Measurements from ENCODE around the gene PRKAR1B. TPM values are rescaled to one million over a fixed set of nuclear protein-coding genes. Genes with fewer than 3 reads are reported as not detected.

PRKAR1B gene
- total RNA-seq, 1 experiment from 2014 or later, result 51.7 TPM

DNA sequence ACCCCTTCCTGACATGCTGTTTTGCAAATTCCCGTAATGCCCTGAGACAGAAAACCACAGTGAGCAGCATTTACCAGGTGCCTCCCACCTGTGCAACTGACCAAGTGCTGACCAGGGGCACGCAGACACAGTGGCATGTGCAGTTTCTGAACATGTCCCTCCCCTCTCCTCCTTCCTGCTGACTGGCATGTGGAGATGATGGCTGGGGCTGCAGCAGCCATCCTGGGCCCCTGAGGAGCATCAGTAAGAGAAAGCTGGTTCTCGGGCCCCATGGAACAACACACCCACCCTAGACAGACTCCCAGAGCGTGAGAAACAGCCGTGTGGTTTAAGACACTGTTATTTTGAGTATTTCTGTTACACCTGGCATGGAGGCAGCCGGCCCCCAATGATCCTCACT is 141.2 kb downstream of the PRKAR1B start:
- POLR2A ChIA-PET (ENCODE audit: unreplicated experiment), result no interaction called here
- TF ChIP-seq EZH2 (IDR thresholded peaks at IDR 0.05; ENCODE audit: low read depth) (no peak), CTCF (conservative IDR thresholded peaks at IDR 0.05) (no peak)
- no TSS peak for BruUV-seq (replicated peaks)

GRCh38 chr7:585229-585711 is 141.8 kb downstream of the PRKAR1B start:
- ChIA-PET CTCF (no interaction called here), POLR2A (ENCODE audit: unreplicated experiment) (no interaction called here)
- TF ChIP-seq EZH2 (IDR thresholded peaks at IDR 0.05; ENCODE audit: low read depth) (no peak), CTCF (conservative IDR thresholded peaks at IDR 0.05) (no peak)
- Histone ChIP-seq H3K9me3 (ENCODE audit: insufficient read depth, low read depth) (no peaks in the 10 kb centered on the region), H3K4me3 (no peak overlapping the region), H3K4me1 (replicated peaks; ENCODE audit: insufficient read depth) (no peaks in the 10 kb centered on the region), H3F3A (ENCODE audit: insufficient read depth, low read depth) (peaks cover 15% of the 10 kb centered on the region; the same call in 1 of the 2 replicates), H3K4me2 (no peak overlapping the region), H3K36me3 (ENCODE audit: low read depth) (peaks cover 4% of the 10 kb centered on the region; the same call in 1 of the 2 replicates), H4K20me1 (ENCODE audit: insufficient read depth) (no peaks in the 10 kb centered on the region; the same call in 1 of the 2 replicates), H3K79me2 (ENCODE audit: low read depth) (no peaks in the 10 kb centered on the region), H3K9me2 (ENCODE audit: insufficient read depth) (no peaks in the 10 kb centered on the region), H3K27me3 (ENCODE audit: insufficient read depth, low read depth) (no peaks in the 10 kb centered on the region), H2AFZ (no peak overlapping the region), H3K27ac (no peak overlapping the region)
- no peak for DNase-seq
- BruUV-seq (replicated peaks), result no TSS peak
- intact Hi-C loops (cut with micrococcal nuclease; ENCODE audit: unreplicated experiment), result no loop called here

More for the DNA sequence above, 141.2 kb downstream of the PRKAR1B start:
- H3K27ac ChIP-seq, result no peak overlapping the region
- peaks cover 15% of the 10 kb centered on the region; the same call in 1 of the 2 replicates for H3F3A ChIP-seq (ENCODE audit: insufficient read depth, low read depth)
- H3K36me3 ChIP-seq (ENCODE audit: low read depth), result peaks cover 4% of the 10 kb centered on the region; the same call in 1 of the 2 replicates
- no peaks in the 10 kb centered on the region for H3K79me2 ChIP-seq (ENCODE audit: low read depth)
- no peak for DNase-seq
- CTCF ChIA-PET, result no interaction called here
- H3K4me2 ChIP-seq, result no peak overlapping the region
- H3K4me3 ChIP-seq, result no peak overlapping the region
- H2AFZ ChIP-seq, result no peak overlapping the region
- H3K27me3 ChIP-seq (ENCODE audit: insufficient read depth, low read depth), result no peaks in the 10 kb centered on the region
- no peaks in the 10 kb centered on the region for H3K9me3 ChIP-seq (ENCODE audit: insufficient read depth, low read depth)
- no peaks in the 10 kb centered on the region for H3K9me2 ChIP-seq (ENCODE audit: insufficient read depth)
- H4K20me1 ChIP-seq (ENCODE audit: insufficient read depth), result no peaks in the 10 kb centered on the region; the same call in 1 of the 2 replicates
- intact Hi-C loops (cut with micrococcal nuclease; ENCODE audit: unreplicated experiment), result no loop called here
- H3K4me1 ChIP-seq (replicated peaks; ENCODE audit: insufficient read depth), result no peaks in the 10 kb centered on the region

DNA sequence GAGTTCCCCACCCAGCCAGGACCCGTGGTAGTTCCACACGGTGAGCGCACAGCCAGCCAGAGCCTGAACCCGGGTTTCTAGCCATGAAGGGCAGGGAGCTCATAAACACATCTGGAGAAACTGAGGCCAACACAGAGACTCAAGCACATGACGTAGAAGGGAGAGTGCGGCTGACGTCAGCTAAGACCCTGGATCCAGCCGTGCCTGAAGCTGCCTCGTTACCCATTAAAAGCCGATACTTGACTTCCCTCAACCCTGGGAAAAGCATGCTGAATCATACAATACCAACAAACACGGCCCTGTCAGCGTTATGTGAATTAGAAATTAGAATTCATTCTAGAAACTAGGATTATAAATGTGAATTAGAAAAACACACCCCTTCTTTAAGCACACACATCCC is 142.3 kb downstream of the PRKAR1B start:
- H3K4me3 ChIP-seq, result no peak overlapping the region
- no peak overlapping the region for H3K4me2 ChIP-seq
- ChIA-PET CTCF (no interaction called here), POLR2A (ENCODE audit: unreplicated experiment) (no interaction called here)
- no TSS peak for BruUV-seq (replicated peaks)
- no peaks in the 10 kb centered on the region; the same call in 1 of the 2 replicates for H4K20me1 ChIP-seq (ENCODE audit: insufficient read depth)
- H3K79me2 ChIP-seq (ENCODE audit: low read depth), result no peaks in the 10 kb centered on the region
- H3K27ac ChIP-seq, result no peak overlapping the region
- no peak overlapping the region for H2AFZ ChIP-seq
- no peaks in the 10 kb centered on the region for H3K9me3 ChIP-seq (ENCODE audit: insufficient read depth, low read depth)
- H3K9me2 ChIP-seq (ENCODE audit: insufficient read depth), result no peaks in the 10 kb centered on the region
- no peak for TF ChIP-seq CTCF (conservative IDR thresholded peaks at IDR 0.05)
- TF ChIP-seq EZH2 (IDR thresholded peaks at IDR 0.05; ENCODE audit: low read depth), result no peak
- no peak for DNase-seq
- peaks cover 15% of the 10 kb centered on the region; the same call in 1 of the 2 replicates for H3F3A ChIP-seq (ENCODE audit: insufficient read depth, low read depth)
- H3K4me1 ChIP-seq (replicated peaks; ENCODE audit: insufficient read depth), result no peaks in the 10 kb centered on the region
- no peaks in the 10 kb centered on the region for H3K27me3 ChIP-seq (ENCODE audit: insufficient read depth, low read depth)
- intact Hi-C loops (cut with micrococcal nuclease; ENCODE audit: unreplicated experiment), result no loop called here
- peaks cover 4% of the 10 kb centered on the region; the same call in 1 of the 2 replicates for H3K36me3 ChIP-seq (ENCODE audit: low read depth)

Measured in PC-9 (cell line).